ENCODE results near the gene OAS3. TPM values are rescaled to one million over a fixed set of nuclear protein-coding genes. Genes with fewer than 3 reads are reported as not detected.
"Not testable (repeated sequence)": the region's sequence is repeated elsewhere in the genome, so short reads cannot be mapped to it uniquely, and the experiment has no call there.

The OAS3 gene
- total RNA-seq, 2 donors from 2014 or later: 12.9 to 27.2 TPM

DNA sequence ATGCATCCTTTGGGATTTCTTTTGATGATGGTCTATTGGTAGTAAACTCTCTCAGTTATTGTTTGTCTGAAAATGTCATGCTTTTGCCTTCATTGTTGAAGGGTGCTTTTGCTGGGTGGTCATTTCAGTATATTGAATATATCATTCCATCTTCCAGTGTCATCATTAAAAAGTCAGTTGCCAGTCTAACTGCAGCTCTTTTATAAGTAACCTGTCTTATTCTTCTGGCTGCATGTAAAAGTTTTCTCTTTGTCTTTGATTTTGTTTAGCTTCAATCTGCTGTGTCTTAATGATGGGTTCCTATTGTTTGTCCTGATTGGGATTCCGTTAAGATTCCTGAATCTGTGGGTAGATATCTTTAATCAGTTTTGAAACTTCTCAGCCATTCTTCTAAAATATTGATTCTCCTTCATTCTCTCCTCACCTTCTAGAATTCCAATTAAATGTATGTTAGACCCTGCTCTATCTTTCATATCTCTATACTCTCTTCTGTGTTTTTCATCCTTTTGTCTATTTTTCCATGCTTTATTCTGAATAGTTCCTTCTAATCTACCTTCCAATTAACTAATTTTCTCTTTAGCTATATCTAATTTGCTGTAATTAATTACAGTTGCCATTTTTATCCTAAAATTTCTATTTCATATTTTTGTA, 25.1 kb upstream of the OAS3 start:
- no peak for ATAC-seq
- DNase-seq: no peak
- intact Hi-C loops (cut with DNase I, micrococcal nuclease): no loop called here

DNA sequence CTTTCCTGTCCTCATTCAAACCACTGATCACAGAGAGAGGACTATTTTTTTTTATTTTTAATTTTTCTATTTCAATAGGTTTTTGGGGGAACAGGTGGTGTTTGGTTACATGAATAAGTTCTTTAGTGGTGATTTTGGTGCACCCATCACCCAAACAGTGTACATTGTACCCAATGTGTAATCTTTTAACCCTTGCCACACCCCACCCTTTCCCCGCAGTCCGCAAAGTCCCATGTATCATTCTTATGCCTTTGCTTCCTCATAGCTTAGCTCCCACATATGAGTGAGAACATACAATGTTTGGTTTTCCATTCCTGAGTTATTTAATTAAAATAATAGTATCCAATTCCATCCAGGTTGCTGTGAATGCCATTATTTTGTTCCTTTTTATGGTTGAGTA, 24.4 kb upstream of the OAS3 start:
- DNase-seq; intact Hi-C loops (cut with DNase I, micrococcal nuclease): not testable (repeated sequence)
- peak; percentile 55 for ATAC-seq

DNA sequence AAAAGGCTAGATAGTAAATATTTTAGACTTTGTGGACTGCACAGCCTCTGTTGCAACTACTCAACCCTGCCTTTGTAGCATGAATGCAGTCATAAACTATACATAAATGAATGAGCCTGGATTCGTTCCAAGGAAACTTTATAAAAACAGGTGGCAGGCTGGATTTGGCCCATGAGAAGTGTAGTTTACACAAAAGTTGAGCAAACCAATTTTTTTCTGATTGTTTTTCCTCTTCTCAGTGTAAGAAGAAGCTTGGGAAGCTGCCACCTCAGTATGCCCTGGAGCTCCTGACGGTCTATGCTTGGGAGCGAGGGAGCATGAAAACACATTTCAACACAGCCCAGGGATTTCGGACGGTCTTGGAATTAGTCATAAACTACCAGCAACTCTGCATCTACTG, 22.0 kb upstream of the OAS3 start:
- peak in 1 of 2 donors; percentile 30 for DNase-seq

GRCh38 chr12:112919121-112919520, 19.2 kb upstream of the OAS3 start:
- ATAC-seq: no peak
- intact Hi-C loops (cut with DNase I, micrococcal nuclease): no loop called here
- no peak for DNase-seq

More for the DNA sequence above, 22.0 kb upstream of the OAS3 start:
- ATAC-seq: peak; percentile 91
- intact Hi-C loops (cut with DNase I, micrococcal nuclease): no loop called here

- ATAC-seq (peak; percentile 94), DNase-seq (no peak)
- intact Hi-C loops (cut with DNase I, micrococcal nuclease): no loop called here
Observed at GRCh38 chr12:112924986-112925385, 13.3 kb upstream of the OAS3 start.

- ATAC-seq; DNase-seq; intact Hi-C loops (cut with DNase I, micrococcal nuclease): not testable (repeated sequence)
Observed at GRCh38 chr12:112926416-112927033, 11.7 kb upstream of the OAS3 start.

DNA sequence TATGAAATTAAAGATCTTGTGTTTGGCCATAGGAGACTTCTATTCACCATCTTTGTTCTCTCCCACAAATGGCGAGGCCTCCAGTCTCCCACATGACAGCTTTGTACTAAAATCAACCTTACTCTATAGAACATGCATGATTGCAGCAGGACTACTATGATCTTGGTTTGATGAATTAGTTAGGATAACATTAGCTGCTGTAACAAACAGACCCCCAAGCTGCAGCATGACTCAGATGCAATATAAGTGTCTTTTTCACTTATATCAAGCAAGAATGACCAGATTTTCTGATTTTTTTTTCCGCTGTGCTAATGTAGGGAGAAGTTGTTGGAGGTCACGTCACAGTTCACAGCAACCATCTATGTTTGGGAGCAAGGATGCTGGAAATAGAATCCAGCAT, 10.8 kb upstream of the OAS3 start:
- intact Hi-C loops (cut with DNase I, micrococcal nuclease): no loop called here
- DNase-seq: no peak
- no peak for ATAC-seq

- intact Hi-C loops (cut with DNase I, micrococcal nuclease): no loop called here
- ATAC-seq (no peak), DNase-seq (no peak)
Observed at GRCh38 chr12:112927925-112928324, 10.3 kb upstream of the OAS3 start.

- no peak for DNase-seq
- intact Hi-C loops (cut with DNase I, micrococcal nuclease): no loop called here
- no peak for ATAC-seq
Observed at GRCh38 chr12:112928978-112929377, 9.3 kb upstream of the OAS3 start.

GRCh38 chr12:112929715-112930114, 8.6 kb upstream of the OAS3 start:
- intact Hi-C loops (cut with DNase I, micrococcal nuclease): no loop called here
- DNase-seq (no peak), ATAC-seq (no peak)

GRCh38 chr12:112930350-112930749, 7.9 kb upstream of the OAS3 start:
- DNase-seq (no peak), ATAC-seq (no peak)
- intact Hi-C loops (cut with DNase I, micrococcal nuclease): no loop called here

DNA sequence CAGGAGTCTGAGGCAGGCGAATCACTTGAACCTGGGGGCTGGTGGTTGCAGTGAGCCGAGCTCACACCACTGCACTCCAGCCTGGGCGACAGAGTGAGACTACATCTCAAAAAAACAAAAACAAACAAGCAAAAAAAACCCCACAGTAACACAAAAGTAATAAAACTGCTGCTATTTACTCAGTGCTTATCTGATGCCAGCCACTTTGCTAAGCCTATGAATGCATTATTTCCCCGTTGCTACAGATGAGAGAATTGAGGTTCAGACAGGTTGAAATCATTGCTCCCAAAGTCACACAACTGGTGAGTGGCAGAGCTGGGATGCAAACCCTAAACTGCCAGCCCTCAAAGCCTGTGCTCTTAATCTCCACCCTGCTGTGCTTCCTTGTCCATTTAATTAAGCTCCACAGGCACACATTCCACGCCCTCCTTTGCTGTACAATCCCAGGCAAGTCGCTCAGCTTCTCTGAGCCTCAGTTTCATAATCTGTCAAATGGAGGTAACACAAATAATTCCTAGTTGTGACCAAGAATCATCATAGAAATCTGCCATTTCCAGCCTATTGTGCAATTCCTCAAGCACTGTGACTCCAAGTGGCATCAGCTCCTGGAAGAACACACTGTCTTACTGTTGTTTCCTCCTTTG, 5.7 kb upstream of the OAS3 start:
- DNase-seq (no peak), ATAC-seq (peak; percentile 72)
- intact Hi-C loops (cut with DNase I, micrococcal nuclease): no loop called here

DNA sequence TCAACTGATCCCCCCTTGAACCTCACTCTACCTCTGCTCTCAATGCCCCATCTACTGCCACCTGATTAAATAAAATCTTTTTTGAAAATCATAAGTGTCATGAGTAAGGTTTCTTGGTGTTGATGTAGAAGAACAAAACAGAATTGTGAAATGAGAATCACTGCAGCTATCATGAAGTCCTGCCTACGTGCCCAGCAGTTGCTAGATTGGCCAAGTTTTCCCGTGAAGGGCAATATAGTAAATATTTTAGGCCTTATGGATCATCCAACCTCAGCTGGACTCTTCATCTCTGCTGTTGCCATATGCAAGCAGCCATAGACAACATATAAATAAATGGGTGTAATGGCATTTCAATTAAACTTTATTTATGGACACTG, 5.2 kb upstream of the OAS3 start:
- intact Hi-C loops (cut with DNase I, micrococcal nuclease): no loop called here
- no peak for DNase-seq
- ATAC-seq: no peak

- intact Hi-C loops (cut with DNase I, micrococcal nuclease): no loop called here
- peak in 1 of 2 donors; percentile 38 for DNase-seq
- ATAC-seq: peak; percentile 13
Observed at GRCh38 chr12:112936264-112936663, 2.0 kb upstream of the OAS3 start.

- no peak for ATAC-seq
- no peak for DNase-seq
- intact Hi-C loops (cut with DNase I, micrococcal nuclease): no loop called here
Observed at GRCh38 chr12:112936927-112937326, 1.3 kb upstream of the OAS3 start.

GRCh38 chr12:112938751-112939150, 477 bp downstream of the OAS3 start:
- DNase-seq (no peak), ATAC-seq (peak; percentile 20)
- intact Hi-C loops (cut with DNase I, micrococcal nuclease): no loop called here

GRCh38 chr12:112939761-112940381, 1.6 kb downstream of the OAS3 start:
- no peak for ATAC-seq
- no peak for DNase-seq
- intact Hi-C loops (cut with DNase I, micrococcal nuclease): no loop called here

- no peak for ATAC-seq
- DNase-seq: no peak
- intact Hi-C loops (cut with DNase I, micrococcal nuclease): no loop called here
Observed at GRCh38 chr12:112941528-112942335, 3.5 kb downstream of the OAS3 start.

DNA sequence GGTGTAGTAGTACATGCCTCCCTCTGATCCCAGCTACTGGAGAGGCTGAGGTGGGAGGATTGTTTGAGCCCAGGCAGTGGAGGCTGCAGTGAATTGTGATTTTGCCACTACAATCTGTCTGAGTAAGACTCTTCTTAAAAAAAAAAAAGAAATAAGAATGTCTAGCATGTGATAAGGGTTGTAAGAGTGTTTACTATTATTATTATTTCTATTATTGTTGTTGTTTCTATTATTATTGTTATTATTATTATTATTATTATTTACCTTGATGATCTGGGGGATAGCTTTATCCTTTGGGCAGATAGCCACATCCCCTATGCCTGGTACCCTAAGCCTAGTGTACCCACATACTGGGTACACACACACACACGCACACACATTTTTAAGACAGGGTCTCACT, 4.3 kb downstream of the OAS3 start:
- intact Hi-C loops (cut with DNase I, micrococcal nuclease): no loop called here
- ATAC-seq: no peak

More for the DNA sequence above, 4.3 kb downstream of the OAS3 start:
- no peak for DNase-seq

Measured in left colon (tissue), 2 donors.